Stimulated activated naive B cell treated with anti-CD40 and anti-IgM and Interleukin-4, amounts not matched to agents 10 μg/mL and 1 μg/mL and 100 μg/mL, for 72 hours (primary cell): ENCODE data around the gene ATG9A.

Experiments used
- ATAC-seq, 2 donors: fragments of 150-1000 bp; cut with Tn5 transposase; replicated peaks; 2 replicates each; pipeline ENCODE4 v1.10.0; 2021; ENCODE audit warnings: moderate library complexity in 1 of 2
- DNase-seq: peaks from one replicate; pipeline ENCODE4 v3.0.0; 2021
- H3K27ac Mint-ChIP-seq: one replicate; pipeline ENCODE4 v1.8.0; 2022; ENCODE audit warnings: mild to moderate bottlenecking, mixed read lengths
- H3K27me3 Mint-ChIP-seq, 2 donors: one replicate each; pipeline ENCODE4 v1.8.0; 2022; ENCODE audit warnings: mixed read lengths in 2 of 2
- H3K36me3 Mint-ChIP-seq, 2 donors: one replicate each; pipeline ENCODE4 v1.8.0; 2022; ENCODE audit warnings: mixed read lengths in 2 of 2, mild to moderate bottlenecking in 1 of 2
- H3K4me1 Mint-ChIP-seq, 2 donors: one replicate each; pipeline ENCODE4 v1.8.0; 2022; ENCODE audit warnings: mixed read lengths in 2 of 2, mild to moderate bottlenecking in 1 of 2
- H3K4me3 Mint-ChIP-seq, 2 donors: one replicate each; pipeline ENCODE4 v1.8.0; 2022; ENCODE audit warnings: mild to moderate bottlenecking in 2 of 2, mixed read lengths in 2 of 2, moderate library complexity in 1 of 2
- H3K9me3 Mint-ChIP-seq, 2 donors: one replicate each; pipeline ENCODE4 v1.8.0; 2022; ENCODE audit warnings: mixed read lengths in 2 of 2, mild to moderate bottlenecking in 1 of 2

Gene ATG9A

GRCh38 chr2:219247678-219248642 is 18.5 kb upstream of the ATG9A start:
- Mint-ChIP-seq H3K4me1 (peaks cover 65 to 74% of the 10 kb centered on the region in 2 donors), H3K27me3 (no peaks in the 10 kb centered on the region), H3K27ac (peak overlapping the region; percentile 91), H3K9me3 (no peaks in the 10 kb centered on the region), H3K36me3 (peaks cover 40 to 56% of the 10 kb centered on the region in 2 donors), H3K4me3 (peak overlapping the region; percentile 64 to 70)
- ATAC-seq (peak; percentile 66 to 72), DNase-seq (peak; percentile 50)

DNA sequence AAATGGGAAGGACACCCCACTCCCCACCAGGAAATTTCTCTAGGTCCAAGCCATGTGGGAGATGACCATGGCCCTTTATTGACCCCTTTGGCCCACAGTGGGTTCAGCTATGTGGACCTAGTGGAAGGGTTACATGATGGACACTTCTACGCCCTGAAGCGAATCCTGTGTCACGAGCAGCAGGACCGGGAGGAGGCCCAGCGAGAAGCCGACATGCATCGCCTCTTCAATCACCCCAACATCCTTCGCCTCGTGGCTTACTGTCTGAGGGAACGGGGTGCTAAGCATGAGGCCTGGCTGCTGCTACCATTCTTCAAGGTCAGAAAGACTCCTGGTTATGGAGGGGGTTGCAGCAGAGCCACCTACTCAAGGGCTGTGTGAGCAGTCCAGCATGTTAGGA is 17.1 kb upstream of the ATG9A start:
- Mint-ChIP-seq H3K36me3 (peaks cover 31 to 45% of the 10 kb centered on the region in 2 donors), H3K27me3 (no peaks in the 10 kb centered on the region), H3K27ac (peak overlapping the region; percentile 91), H3K9me3 (no peaks in the 10 kb centered on the region), H3K4me3 (peak overlapping the region; percentile 50 to 60), H3K4me1 (peaks cover 53 to 65% of the 10 kb centered on the region in 2 donors)
- DNase-seq (no peak), ATAC-seq (no peak)

DNA sequence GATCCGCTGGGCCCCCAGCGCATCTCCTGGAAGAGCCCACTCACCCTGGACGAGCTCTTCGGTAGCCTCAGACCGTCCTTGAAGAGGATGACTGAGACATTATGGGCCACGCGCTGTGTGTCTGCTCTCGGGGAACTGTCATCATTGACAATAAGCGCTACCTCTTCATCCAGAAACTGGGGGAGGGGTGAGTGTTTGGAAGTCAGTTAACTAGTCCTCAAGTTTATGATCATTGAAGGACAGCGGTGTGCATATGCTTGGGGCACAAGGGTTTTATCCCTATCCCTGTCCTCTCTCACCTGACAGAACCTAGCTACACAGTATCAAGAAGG is 16.4 kb upstream of the ATG9A start:
- Mint-ChIP-seq H3K4me1 (peaks cover 47 to 58% of the 10 kb centered on the region in 2 donors), H3K4me3 (peak overlapping the region; percentile 92), H3K27ac (peak overlapping the region; percentile 96), H3K27me3 (no peaks in the 10 kb centered on the region), H3K9me3 (no peaks in the 10 kb centered on the region), H3K36me3 (peaks cover 29 to 43% of the 10 kb centered on the region in 2 donors)
- no peak for ATAC-seq
- DNase-seq, result no peak

GRCh38 chr2:219245148-219245898 is 15.9 kb upstream of the ATG9A start, which contains the start of the genes GLB1L and STK16:
TSS of gene GLB1L (minus strand) at chr2:219245444. CDS start at chr2:219243573, 1,871 bp downstream.
TSS of gene STK16 (plus strand) at chr2:219245479. CDS start at chr2:219246000, 521 bp downstream.
- Mint-ChIP-seq H3K4me1 (peaks cover 42 to 53% of the 10 kb centered on the region in 2 donors), H3K27ac (peak within 1 kb of the TSS; percentile 96), H3K4me3 (peak within 1 kb of the TSS; percentile 92), H3K27me3 (no peaks in the 10 kb centered on the region), H3K36me3 (peaks cover 24 to 37% of the 10 kb centered on the region in 2 donors), H3K9me3 (no peaks in the 10 kb centered on the region)
- ATAC-seq (peak; percentile 77), DNase-seq (peak; percentile 89)

GRCh38 chr2:219244789-219245147 is 15.3 kb upstream of the ATG9A start:
- H3K27me3 Mint-ChIP-seq, result no peaks in the 10 kb centered on the region
- DNase-seq (no peak), ATAC-seq (no peak)
- peaks cover 37 to 47% of the 10 kb centered on the region in 2 donors for H3K4me1 Mint-ChIP-seq
- H3K9me3 Mint-ChIP-seq, result no peaks in the 10 kb centered on the region
- peaks cover 22 to 34% of the 10 kb centered on the region in 2 donors for H3K36me3 Mint-ChIP-seq
- peak overlapping the region; percentile 96 for H3K27ac Mint-ChIP-seq
- H3K4me3 Mint-ChIP-seq, result peak overlapping the region; percentile 92

DNA sequence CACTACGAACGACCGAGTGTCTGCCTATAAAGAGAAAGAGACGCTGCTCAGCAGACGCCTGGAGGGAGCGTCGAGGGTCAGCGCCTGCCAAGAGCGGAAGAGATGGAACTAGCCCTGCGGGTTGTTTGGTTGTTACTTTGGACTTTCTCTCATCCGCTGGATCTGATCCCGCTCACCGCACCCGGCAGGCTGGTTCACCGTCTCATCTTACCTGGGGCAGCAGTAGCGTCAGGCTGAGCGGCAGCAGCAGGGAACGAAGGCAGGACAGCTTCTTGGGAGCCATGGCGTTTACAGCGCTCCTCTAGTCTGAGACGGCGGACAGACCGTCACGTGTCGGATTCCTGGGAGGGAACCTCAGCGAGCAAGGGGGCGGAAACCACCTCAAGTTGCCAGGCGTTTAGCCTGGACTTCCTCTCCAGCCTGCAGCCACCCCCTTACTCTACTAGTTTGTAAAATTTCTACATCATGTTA is 13.9 kb upstream of the ATG9A start:
- H3K27ac Mint-ChIP-seq, result peak overlapping the region; percentile 86
- H3K4me3 Mint-ChIP-seq, result peak overlapping the region; percentile 73 to 78
- ATAC-seq (no peak), DNase-seq (no peak)
- peaks cover 18 to 24% of the 10 kb centered on the region in 2 donors for H3K36me3 Mint-ChIP-seq
- H3K4me1 Mint-ChIP-seq, result peaks cover 24 to 33% of the 10 kb centered on the region in 2 donors
- H3K27me3 Mint-ChIP-seq, result no peaks in the 10 kb centered on the region
- no peaks in the 10 kb centered on the region for H3K9me3 Mint-ChIP-seq

- Mint-ChIP-seq H3K36me3 (peaks cover 37 to 54% of the 10 kb centered on the region in 2 donors), H3K4me1 (peaks cover 10 to 13% of the 10 kb centered on the region in 2 donors), H3K27ac (no peak overlapping the region), H3K27me3 (no peaks in the 10 kb centered on the region), H3K4me3 (no peak overlapping the region), H3K9me3 (no peaks in the 10 kb centered on the region)
- no peak for ATAC-seq
- DNase-seq, result no peak
Measured at GRCh38 chr2:219234331-219234730, 4.9 kb upstream of the ATG9A start.

DNA sequence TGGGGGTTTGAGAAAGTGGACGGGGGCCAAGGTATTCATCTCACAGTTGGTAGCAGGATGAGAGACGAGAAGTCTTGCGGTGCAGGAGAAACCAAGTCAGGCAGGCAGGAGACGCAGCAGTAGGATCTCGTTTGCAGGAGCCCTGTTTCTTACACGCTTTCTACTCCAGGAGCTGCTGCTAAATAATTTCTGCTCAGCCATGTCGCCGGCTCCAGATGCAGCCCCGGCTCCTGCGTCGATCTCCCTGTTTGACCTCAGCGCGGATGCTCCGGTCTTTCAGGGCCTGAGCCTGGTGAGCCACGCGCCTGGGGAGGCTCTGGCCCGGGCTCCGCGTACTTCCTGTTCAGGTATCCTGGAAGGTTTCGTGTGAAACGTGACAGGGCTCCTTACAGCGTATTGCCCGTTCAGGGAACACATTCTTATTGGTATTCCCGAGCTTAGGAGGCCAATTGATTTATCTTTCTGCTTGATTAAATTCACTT is 664 bp upstream of the ATG9A start:
- peak overlapping the region; percentile 97 to 98 for H3K4me3 Mint-ChIP-seq
- ATAC-seq (peak; percentile 29 to 35), DNase-seq (peak; percentile 32)
- no peaks in the 10 kb centered on the region for H3K27me3 Mint-ChIP-seq
- H3K36me3 Mint-ChIP-seq, result peaks cover 29 to 41% of the 10 kb centered on the region in 2 donors
- H3K9me3 Mint-ChIP-seq, result no peaks in the 10 kb centered on the region
- H3K27ac Mint-ChIP-seq, result peak overlapping the region; percentile 98
- peaks cover 19 to 40% of the 10 kb centered on the region in 2 donors for H3K4me1 Mint-ChIP-seq

GRCh38 chr2:219228911-219229304 is 528 bp downstream of the ATG9A start:
- no peaks in the 10 kb centered on the region for H3K9me3 Mint-ChIP-seq
- DNase-seq (peak; percentile 10), ATAC-seq (no peak)
- H3K27me3 Mint-ChIP-seq, result no peaks in the 10 kb centered on the region
- H3K27ac Mint-ChIP-seq, result peak overlapping the region; percentile 59
- H3K4me1 Mint-ChIP-seq, result peaks cover 16 to 35% of the 10 kb centered on the region in 2 donors
- peak overlapping the region; percentile 97 to 98 for H3K4me3 Mint-ChIP-seq
- H3K36me3 Mint-ChIP-seq, result peaks cover 32 to 41% of the 10 kb centered on the region in 2 donors

- DNase-seq (no peak), ATAC-seq (no peak)
- peak overlapping the region; percentile 59 for H3K27ac Mint-ChIP-seq
- H3K4me1 Mint-ChIP-seq, result peaks cover 16 to 31% of the 10 kb centered on the region in 2 donors
- no peaks in the 10 kb centered on the region for H3K27me3 Mint-ChIP-seq
- H3K36me3 Mint-ChIP-seq, result peaks cover 39 to 41% of the 10 kb centered on the region in 2 donors
- peak overlapping the region; percentile 97 to 98 for H3K4me3 Mint-ChIP-seq
- H3K9me3 Mint-ChIP-seq, result no peaks in the 10 kb centered on the region
Measured at GRCh38 chr2:219228041-219228910, 1.2 kb downstream of the ATG9A start.

DNA sequence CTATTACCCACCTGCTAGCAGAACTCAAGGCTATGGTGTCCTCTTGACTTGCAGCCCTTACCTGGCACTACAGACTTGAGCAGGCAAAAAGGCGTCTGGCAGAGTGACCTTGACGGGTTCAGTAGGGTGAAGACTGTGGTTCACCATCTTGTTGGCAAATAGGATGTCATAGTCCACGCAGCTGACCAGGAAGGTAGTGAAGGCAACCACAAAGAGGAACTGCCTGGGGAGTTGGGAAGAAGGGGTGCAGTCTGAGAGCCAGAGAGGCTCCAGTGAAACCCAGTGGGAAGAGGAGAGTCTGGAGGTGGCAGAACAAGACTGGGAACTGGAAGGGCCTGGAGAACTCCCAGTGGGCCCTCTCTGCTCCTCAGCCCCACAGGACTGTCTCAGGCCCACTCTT is 4.1 kb downstream of the ATG9A start:
- DNase-seq (no peak), ATAC-seq (no peak)
- H3K4me1 Mint-ChIP-seq, result peaks cover 15 to 32% of the 10 kb centered on the region in 2 donors
- H3K27ac Mint-ChIP-seq, result peak overlapping the region; percentile 25
- H3K4me3 Mint-ChIP-seq, result no peak overlapping the region
- H3K27me3 Mint-ChIP-seq, result no peaks in the 10 kb centered on the region
- no peaks in the 10 kb centered on the region for H3K9me3 Mint-ChIP-seq
- peaks cover 52 to 63% of the 10 kb centered on the region in 2 donors for H3K36me3 Mint-ChIP-seq

DNA sequence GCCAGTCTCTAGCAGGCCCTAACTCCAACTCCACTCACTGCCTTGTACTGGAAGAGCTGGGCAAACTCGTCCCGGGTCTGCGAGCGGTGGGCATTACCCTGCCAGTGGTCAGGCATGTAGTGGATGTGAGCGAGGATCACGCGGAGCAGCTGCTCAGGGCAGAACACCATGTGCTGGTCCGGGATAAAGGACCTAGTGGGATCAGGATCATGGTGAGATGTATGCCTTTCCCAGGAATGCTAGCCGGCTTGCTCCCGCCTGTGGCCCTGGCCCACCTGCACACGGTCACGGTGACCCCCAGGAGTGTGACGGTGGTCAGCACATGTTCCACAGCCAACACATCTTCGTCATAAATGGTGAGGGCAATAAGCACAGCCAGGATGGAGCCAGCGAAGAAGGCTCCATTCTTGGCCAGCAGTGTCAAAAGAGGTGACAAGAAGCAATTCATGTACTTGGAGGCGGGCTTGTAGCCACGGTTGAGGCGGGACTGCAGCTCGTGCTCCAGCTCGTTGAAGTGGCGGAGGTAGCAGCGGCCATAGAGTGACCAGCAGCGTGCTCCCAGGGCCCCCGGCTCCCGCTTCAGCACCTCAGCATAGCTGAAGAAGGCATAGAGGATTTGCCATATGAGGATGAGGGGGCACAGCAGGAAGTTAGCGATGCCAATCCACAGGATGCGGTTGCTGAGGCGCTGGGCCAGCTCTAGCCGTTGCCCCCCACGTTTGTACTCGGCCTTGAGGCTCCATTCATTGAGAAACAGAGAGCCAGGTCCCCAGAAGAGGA is 5.4 kb downstream of the ATG9A start:
- Mint-ChIP-seq H3K27me3 (no peaks in the 10 kb centered on the region), H3K4me1 (peaks cover 15 to 46% of the 10 kb centered on the region in 2 donors), H3K9me3 (no peaks in the 10 kb centered on the region), H3K27ac (no peak overlapping the region), H3K4me3 (no peak overlapping the region), H3K36me3 (peaks cover 48 to 62% of the 10 kb centered on the region in 2 donors)
- DNase-seq (no peak), ATAC-seq (no peak)
